GM12891 (cell line): Measurements from ENCODE around the gene RANGRF.

Experiments used
- DNase-seq: peaks from one replicate; pipeline ENCODE4 v3.0.0; 2011; ENCODE audit warnings: low spot score; ENCODE audit not compliant: insufficient read length
- FAIRE-seq: peaks from 2 replicates; lab custom pipeline; 2011; peaks lifted over from hg19 to GRCh38; lab: Jason Lieb, UNC
- PAX5 ChIP-seq: IDR thresholded peaks from 2 replicates; pipeline ENCODE4 v1.6.1; 2011; ENCODE audit warnings: low read length, moderate library complexity, mild to moderate bottlenecking; ENCODE audit not compliant: insufficient read depth, severe bottlenecking
- POLR2A ChIP-seq: IDR thresholded peaks from 2 replicates; pipeline ENCODE4 v1.6.1; 2011; ENCODE audit warnings: low read depth, low read length, control low read depth
- POLR2AphosphoS5 ChIP-seq: IDR thresholded peaks from 2 replicates; pipeline ENCODE4 v1.6.1; 2011; ENCODE audit warnings: low read depth, low read length, control low read depth
- POU2F2 ChIP-seq: IDR thresholded peaks from 2 replicates; pipeline ENCODE4 v1.6.1; 2011; ENCODE audit warnings: low read depth, mild to moderate bottlenecking, control low read depth, low read length, moderate library complexity
- SPI1 ChIP-seq: IDR thresholded peaks from 2 replicates; pipeline ENCODE4 v1.6.1; 2011; ENCODE audit warnings: low read depth, low read length, control low read depth
- TAF1 ChIP-seq: IDR thresholded peaks from 2 replicates; pipeline ENCODE4 v1.6.1; 2011; ENCODE audit warnings: low read depth, low read length, control low read depth

RANGRF gene

DNA sequence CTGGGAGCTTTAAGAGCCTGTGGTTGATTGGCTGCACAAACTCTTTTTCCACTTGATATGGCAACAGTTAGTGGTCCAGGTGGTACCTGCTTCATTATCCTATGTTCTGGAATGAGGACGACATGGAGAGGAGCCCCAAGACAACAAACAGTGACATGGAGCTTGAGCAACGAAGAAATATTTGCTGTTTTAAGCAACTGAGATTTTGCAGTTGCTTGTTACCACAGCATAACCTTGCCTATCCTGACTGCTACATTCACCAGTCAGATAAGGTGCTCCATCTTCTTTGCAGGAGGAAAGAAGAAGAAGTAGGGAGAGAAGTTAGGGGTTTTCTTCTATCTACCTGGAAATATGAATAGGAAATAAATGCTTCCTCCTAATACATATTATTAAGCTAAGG lies 43.7 kb downstream of the RANGRF start:
- FAIRE-seq, result no peak
- TF ChIP-seq TAF1 (no peak), POU2F2 (no peak), POLR2A (no peak), PAX5 (no peak), POLR2AphosphoS5 (no peak)
- DNase-seq, result no peak

DNA sequence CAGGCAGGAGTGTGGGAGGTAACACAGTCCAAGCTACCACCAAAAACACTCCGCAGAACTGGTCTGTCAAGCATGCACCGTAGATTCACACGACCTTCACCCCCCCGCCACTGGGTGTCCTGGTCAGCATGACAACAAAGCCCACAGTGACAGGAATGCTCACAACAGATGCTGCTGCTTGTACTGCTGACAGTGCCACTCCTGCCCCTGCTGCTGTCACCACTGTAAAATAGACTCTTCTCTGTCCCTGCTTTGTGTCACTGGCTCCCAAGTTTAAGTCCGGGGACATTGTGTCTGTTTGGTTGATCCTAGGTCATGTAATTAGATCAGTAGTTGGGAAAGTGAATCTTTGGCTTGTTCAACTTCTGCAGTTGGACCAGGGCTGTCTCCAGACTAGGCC lies 44.2 kb downstream of the RANGRF start:
- TF ChIP-seq TAF1 (no peak), POLR2A (no peak), PAX5 (no peak), POLR2AphosphoS5 (no peak), POU2F2 (no peak), SPI1 (no peak)
- FAIRE-seq (no peak), DNase-seq (no peak)

DNA sequence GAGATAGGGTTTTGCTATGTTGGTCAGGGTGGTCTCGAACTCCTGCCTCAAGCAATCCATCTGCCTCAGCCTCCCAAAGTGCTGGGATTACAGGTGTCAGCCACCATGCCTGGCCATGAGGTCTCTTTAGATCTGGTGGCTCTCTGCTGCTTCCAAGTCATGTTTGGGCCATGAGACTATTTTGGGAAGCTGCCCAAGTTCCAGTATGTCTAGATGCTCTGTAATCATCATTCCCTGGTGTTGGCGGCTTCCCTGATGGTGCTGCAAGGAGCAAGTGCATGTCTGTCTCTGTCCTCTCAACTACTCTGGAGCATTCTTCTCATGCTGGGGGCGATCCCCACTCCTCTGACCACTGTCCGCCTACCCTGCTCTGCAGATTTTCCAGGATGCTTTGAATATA lies 44.8 kb downstream of the RANGRF start:
- DNase-seq, result no peak

DNA sequence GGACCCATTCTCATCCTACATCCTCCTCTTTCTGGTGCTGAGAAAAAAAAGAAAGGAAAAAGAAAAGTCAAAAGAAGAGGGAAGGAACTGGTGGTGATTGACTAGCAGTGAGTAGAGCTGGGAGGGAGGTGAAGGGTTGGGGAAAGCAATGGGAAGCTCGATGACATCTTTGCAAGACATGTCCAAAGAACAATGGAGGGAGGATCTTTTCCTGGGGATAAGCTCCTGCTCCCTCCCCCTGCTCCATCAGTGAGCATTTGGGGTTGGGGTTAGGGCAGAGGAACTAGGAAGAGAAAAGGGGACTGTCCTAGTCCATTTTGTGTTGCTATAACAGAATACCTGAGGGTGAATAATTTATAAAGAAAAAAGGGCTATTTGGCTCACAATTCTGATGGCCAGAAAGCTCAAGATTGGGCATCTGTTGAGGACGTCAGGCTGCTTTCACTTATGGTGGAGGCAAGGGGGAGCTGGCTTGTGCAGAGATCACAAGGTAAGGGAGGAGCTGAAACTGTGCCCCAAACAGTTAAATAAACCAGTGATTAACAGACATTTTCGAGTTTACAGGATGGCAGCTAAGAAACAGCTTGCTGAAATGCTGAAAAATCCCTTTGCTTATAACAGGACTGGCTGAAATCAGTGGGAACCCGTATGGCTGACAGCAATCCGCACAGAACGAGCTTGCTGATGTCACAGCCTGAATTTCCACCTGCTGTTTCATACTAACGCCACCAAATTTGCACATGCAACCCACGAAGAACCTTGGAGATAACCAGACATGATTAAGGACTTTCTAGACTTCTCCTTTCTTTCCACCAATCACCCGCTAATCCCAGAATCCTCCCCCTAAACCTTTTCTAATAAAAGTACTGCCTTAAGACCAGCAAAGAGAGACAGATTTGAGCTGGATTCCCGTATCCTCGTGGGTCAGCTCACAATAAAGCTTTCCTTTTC lies 49.6 kb downstream of the RANGRF start:
- no peak for FAIRE-seq
- DNase-seq, result no peak
- TF ChIP-seq POLR2A, result no peak
- TF ChIP-seq PAX5, result no peak
- TF ChIP-seq POLR2AphosphoS5, result no peak
- TF ChIP-seq TAF1, result no peak
- no peak for TF ChIP-seq POU2F2
- TF ChIP-seq SPI1, result no peak

More for the DNA sequence above, 44.8 kb downstream of the RANGRF start:
- no peak for TF ChIP-seq SPI1
- no peak for TF ChIP-seq POLR2AphosphoS5
- no peak for TF ChIP-seq TAF1
- no peak for TF ChIP-seq POU2F2
- no peak for TF ChIP-seq PAX5
- TF ChIP-seq POLR2A, result no peak
- FAIRE-seq, result no peak

GRCh38 chr17:8338753-8339140 lies 50.3 kb downstream of the RANGRF start:
- TF ChIP-seq POU2F2 (no peak), TAF1 (no peak), SPI1 (no peak), POLR2A (no peak), PAX5 (no peak)
- no peak for FAIRE-seq

GRCh38 chr17:8339540-8339939 lies 51.1 kb downstream of the RANGRF start, which contains the start of gene ODF4:
ODF4 (plus strand) TSS chr17:8339840; CDS start chr17:8340052, 212 bp downstream.
- DNase-seq (no peak), FAIRE-seq (no peak)
- no peak for TF ChIP-seq POU2F2
- no peak for TF ChIP-seq POLR2A
- no peak for TF ChIP-seq POLR2AphosphoS5
- TF ChIP-seq SPI1, result no peak
- no peak for TF ChIP-seq PAX5
- TF ChIP-seq TAF1, result no peak

More at GRCh38 chr17:8338753-8339140, 50.3 kb downstream of the RANGRF start:
- no peak for DNase-seq
